Common myeloid progenitor, CD34-positive (primary cell): ENCODE results near the gene GPR146.

Source experiments
- CTCF ChIA-PET: fragments of 350-600 bp; sonication (Branson Sonifier 250); formaldehyde crosslinking; loops from one replicate; lab custom pipeline; 2021; ENCODE audit warnings: antibody characterized with exemption; lab: Charles Lee
- POLR2A ChIA-PET: fragments of 350-600 bp; sonication (Branson Sonifier 250); formaldehyde crosslinking; loops from one replicate; lab custom pipeline; 2021; ENCODE audit warnings: antibody characterized with exemption; lab: Charles Lee
- DNase-seq, 3 donors: peaks; one replicate each; pipeline versions ENCODE4 v3.0.0 to v3.0.0-alpha.2; 2013
- H3K27ac ChIP-seq, 2 experiments: 1 replicate in 1 of 2; 2 replicates in 1 of 2; pipeline ENCODE4 v1.7.0; 2013; ENCODE audit warnings: inconsistent platforms in 2 of 2, low read length in 2 of 2, mild to moderate bottlenecking in 2 of 2, low read depth in 1 of 2, moderate library complexity in 1 of 2; ENCODE audit not compliant: severe bottlenecking in 2 of 2, insufficient read depth in 1 of 2, poor library complexity in 1 of 2
- H3K27me3 ChIP-seq, 5 experiments: replicated peaks in 2 of 5; 1 replicate in 3 of 5; 2 replicates in 2 of 5; pipeline versions ENCODE4 v1.6.1 to v1.7.0; 2013; ENCODE audit warnings: low read length in 4 of 5, mild to moderate bottlenecking in 2 of 5, moderate library complexity in 2 of 5, inconsistent platforms in 1 of 5; ENCODE audit not compliant: insufficient read depth in 5 of 5, control insufficient read depth in 4 of 5
- H3K36me3 ChIP-seq, 4 experiments: 1 replicate in 2 of 4; 2 replicates in 2 of 4; pipeline versions ENCODE4 v1.6.1 to v1.7.0; 2013; ENCODE audit warnings: low read length in 3 of 4, control low read depth in 1 of 4, mild to moderate bottlenecking in 1 of 4; ENCODE audit not compliant: control insufficient read depth in 4 of 4, insufficient read depth in 4 of 4
- H3K4me1 ChIP-seq, 4 experiments: 1 replicate in 3 of 4; 2 replicates in 1 of 4; pipeline versions ENCODE4 v1.6.1 to v1.7.1; 2013; ENCODE audit warnings: low read length in 3 of 4, mild to moderate bottlenecking in 3 of 4, control low read depth in 1 of 4, inconsistent platforms in 1 of 4, moderate library complexity in 1 of 4; ENCODE audit not compliant: control insufficient read depth in 4 of 4, insufficient read depth in 4 of 4; ENCODE audit errors: control extremely low read depth in 1 of 4
- H3K4me3 ChIP-seq, 7 experiments: 1 replicate in 4 of 7; 2 replicates in 3 of 7; pipeline versions ENCODE4 v1.5.1 to v1.7.0; 2013; ENCODE audit warnings: mild to moderate bottlenecking in 7 of 7, low read length in 6 of 7, moderate library complexity in 6 of 7, inconsistent platforms in 2 of 7, low read depth in 2 of 7, control low read depth in 1 of 7; ENCODE audit not compliant: insufficient read depth in 4 of 7, control insufficient read depth in 1 of 7; ENCODE audit errors: extremely low read depth in 1 of 7
- H3K9me3 ChIP-seq, 5 experiments: 1 replicate in 4 of 5; 2 replicates in 1 of 5; pipeline versions ENCODE4 v1.6.1 to v1.7.1; 2013; ENCODE audit warnings: low read length in 4 of 5, mild to moderate bottlenecking in 2 of 5, inconsistent platforms in 1 of 5, low read depth in 1 of 5, moderate library complexity in 1 of 5; ENCODE audit not compliant: control insufficient read depth in 4 of 5, insufficient read depth in 2 of 5; ENCODE audit errors: control extremely low read depth in 1 of 5
- WGBS: methylation state at CpG from one replicate; pipeline ENCODE4 v1.1.5; 2013; ENCODE audit not compliant: insufficient coverage; 5-methylcytosine and 5-hydroxymethylcytosine counted together

GPR146 gene

DNA sequence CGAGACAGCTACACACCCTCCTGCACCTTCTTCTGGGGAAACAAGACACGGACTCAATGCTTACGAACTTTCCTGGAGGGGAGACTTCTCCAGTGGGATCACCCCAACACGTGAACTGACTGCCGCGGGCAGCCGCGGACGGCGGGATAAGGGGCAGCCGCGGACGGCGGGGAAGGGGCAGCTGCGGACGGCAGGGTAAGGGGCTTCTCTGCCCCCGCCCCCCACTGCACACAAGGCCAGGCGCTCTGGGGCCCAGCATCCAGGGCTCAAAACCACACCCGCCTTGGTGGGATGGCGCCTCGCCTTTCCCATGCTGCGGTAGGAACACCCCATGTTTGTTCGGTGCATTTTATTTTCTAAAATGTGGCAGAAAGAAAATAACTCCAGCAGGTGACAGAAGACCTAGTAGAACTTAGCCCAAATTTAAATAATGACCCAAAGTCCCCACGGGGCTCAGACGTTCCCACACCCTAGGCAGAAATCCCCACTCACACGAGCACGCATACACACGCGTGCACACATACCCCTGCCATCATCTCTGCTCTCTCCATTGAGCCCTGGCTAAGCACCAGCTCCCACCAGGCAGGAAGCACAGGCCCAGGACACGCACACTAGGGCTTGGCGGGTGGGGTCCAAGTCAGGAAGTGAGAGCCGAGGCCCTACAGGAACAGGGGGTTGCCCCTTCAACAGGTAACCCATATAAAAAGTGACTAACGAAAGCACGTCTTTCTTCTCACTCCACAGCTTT is 26.6 kb upstream of the GPR146 start:
- POLR2A ChIA-PET: no interaction called here
- Histone ChIP-seq H3K27ac (no peak overlapping the region), H3K4me1 (peaks cover 0 to 18% (median 11%) of the 10 kb centered on the region in 4 experiments), H3K9me3 (peaks cover 0 to 18% (median 12%) of the 10 kb centered on the region in 5 experiments), H3K27me3 (no peaks in the 10 kb centered on the region), H3K4me3 (no peak overlapping the region), H3K36me3 (peaks cover 0 to 28% (median 11%) of the 10 kb centered on the region in 4 experiments)
- CTCF ChIA-PET: interaction anchor here (0.9 kb wide), 1 partner anchor 48 kb away, joined by 6 read pairs; no protein-coding TSS in a partner anchor
- 98% methylated on average over 25 of the region's 34 CpGs for WGBS
- DNase-seq: no peak

DNA sequence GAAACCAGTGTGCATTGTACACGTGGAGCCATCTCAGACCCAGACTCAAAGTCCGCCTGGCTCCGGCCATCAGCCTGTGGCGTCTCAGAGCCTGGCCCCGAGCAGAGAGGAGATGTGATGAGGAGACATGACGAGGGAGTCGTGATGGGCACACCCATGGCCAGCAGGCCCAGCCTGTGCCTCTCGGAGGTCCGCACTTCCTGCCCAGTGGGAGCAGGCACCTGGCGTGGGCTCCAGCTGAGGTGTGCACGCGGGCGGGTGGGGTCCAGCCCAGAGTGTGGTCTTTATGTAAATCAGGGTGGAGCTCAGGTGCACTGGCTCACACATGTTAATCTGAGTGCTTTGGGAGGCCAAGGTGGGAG is 26.0 kb upstream of the GPR146 start:
- Histone ChIP-seq H3K4me1 (peaks cover 0 to 13% (median 8%) of the 10 kb centered on the region in 4 experiments), H3K27me3 (no peaks in the 10 kb centered on the region), H3K27ac (no peak overlapping the region), H3K4me3 (no peak overlapping the region), H3K9me3 (peaks cover 0 to 18% (median 12%) of the 10 kb centered on the region in 5 experiments), H3K36me3 (peaks cover 0 to 31% (median 11%) of the 10 kb centered on the region in 4 experiments)
- 90% methylated on average over 13 of the region's 13 CpGs for WGBS
- DNase-seq: no peak
- CTCF ChIA-PET: interaction anchor here (0.9 to 2.0 kb wide), 4 partner anchors 11 to 47 kb away, joined by 3 to 11 read pairs (median 4); no protein-coding TSS in a partner anchor
- POLR2A ChIA-PET: no interaction called here

DNA sequence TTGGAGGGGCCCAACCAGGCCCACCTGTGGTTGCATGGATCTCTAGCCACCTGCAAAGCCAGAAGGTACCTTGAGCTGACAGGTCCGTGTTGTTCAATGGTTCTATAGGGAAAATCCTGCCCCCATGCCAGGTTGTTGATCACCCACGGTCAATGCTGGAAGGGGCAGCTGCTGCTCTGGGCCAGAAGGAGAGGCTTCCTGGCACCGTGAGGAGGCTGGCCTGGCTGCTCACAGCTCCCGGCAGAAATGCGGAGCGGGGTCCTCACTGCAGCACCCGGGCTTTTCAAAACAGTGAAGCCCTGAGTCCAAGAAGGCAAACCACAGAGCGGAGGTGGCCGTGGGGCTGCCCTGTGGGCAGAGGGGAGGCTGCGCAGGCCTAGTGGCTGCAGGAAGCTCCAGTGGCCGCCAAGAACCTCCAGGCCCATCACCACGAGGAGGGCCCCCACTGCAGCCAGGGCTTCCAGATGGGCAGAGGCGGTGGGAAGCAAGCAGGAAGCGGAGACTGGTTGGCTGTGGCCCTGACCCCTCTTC is 25.0 kb upstream of the GPR146 start:
- ChIA-PET POLR2A (no interaction called here), CTCF (interaction anchor here (1.0 to 2.0 kb wide), 5 partner anchors 10 to 45 kb away, joined by 3 to 11 read pairs (median 4); no protein-coding TSS in a partner anchor)
- 92% methylated on average over 12 of the region's 14 CpGs for whole genome bisulfite sequencing
- Histone ChIP-seq H3K36me3 (peaks cover 0 to 31% (median 11%) of the 10 kb centered on the region in 4 experiments), H3K4me3 (no peak overlapping the region), H3K27ac (no peak overlapping the region), H3K27me3 (no peaks in the 10 kb centered on the region), H3K4me1 (peaks cover 0 to 15% (median 10%) of the 10 kb centered on the region in 4 experiments), H3K9me3 (peaks cover 0 to 18% (median 12%) of the 10 kb centered on the region in 5 experiments)
- no peak for DNase-seq

DNA sequence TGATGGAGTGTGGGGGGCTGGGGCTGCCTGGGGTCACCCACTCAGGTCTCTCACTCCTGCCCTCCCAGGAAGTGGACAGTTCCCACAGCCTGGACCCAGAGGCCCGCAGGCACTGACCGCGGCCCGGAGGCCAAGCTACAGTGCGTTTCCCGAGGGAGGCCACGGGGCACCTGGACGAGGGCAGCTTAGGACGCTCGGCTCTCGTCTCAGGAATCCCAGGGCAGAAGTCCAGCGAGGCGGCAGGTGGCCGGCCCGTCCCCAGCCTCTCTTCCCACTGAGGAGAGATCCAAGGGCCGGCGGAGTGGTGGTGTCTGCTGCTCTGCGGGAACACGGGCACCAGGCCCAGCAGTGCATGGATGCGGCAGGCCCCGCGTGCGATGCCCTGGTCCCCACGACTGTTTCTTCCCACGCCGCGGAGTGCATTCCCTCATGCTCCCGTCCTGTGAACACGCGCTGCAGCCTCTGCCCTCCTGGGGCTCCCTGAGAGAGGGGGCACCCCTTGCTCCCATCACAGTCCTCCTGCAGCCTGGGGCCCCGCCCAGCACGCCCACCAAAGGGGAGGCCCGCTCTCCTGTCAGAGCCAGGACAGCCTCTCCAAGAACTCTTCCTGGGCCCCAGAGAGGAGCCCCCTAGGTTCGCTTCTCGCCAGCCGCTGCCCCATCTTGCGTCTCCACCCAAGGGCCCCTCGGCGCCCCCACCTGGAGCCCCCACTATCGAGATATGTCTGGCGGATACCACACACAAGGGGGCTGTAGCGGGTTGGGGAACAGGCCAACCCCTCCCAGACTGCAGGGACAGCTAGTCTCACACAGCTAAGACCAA is 24.3 kb upstream of the GPR146 start:
- Histone ChIP-seq H3K9me3 (peaks cover 0 to 18% (median 12%) of the 10 kb centered on the region in 5 experiments), H3K27me3 (no peaks in the 10 kb centered on the region), H3K27ac (no peak overlapping the region), H3K36me3 (peaks cover 0 to 32% (median 12%) of the 10 kb centered on the region in 4 experiments), H3K4me3 (no peak overlapping the region), H3K4me1 (peaks cover 0 to 20% (median 11%) of the 10 kb centered on the region in 4 experiments)
- DNase-seq: no peak
- ChIA-PET CTCF (interaction anchor here (1.2 to 3.0 kb wide), 4 partner anchors 27 to 45 kb away, joined by 4 to 12 read pairs (median 9); no protein-coding TSS in a partner anchor), POLR2A (no interaction called here)
- 96% methylated on average over 40 of the region's 42 CpGs for WGBS

DNA sequence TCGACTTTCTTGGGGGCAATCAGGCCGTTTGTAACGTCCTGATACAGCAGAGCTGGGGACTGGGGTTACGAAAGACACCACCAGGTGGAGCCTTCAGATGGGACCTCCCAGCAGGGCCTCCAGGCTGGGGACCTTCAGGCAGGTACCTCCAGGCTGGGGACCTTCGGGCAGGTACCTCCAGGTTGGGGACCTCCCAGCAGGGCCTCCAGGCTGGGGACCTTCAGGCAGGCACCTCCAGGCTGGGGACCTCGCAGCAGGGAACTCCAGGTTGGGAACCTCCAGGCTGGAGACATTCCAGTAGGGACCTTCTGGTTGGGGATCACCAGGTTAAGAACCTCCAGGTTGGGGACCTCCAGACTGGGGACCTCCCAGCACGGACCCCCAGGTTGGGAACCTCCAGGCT is 23.5 kb upstream of the GPR146 start:
- H3K27me3 ChIP-seq: no peaks in the 10 kb centered on the region
- 88% methylated on average over 7 of the region's 7 CpGs for WGBS
- CTCF ChIA-PET: interaction anchor here (0.8 to 3.0 kb wide), 4 partner anchors 26 to 45 kb away, joined by 3 to 12 read pairs (median 4); no protein-coding TSS in a partner anchor
- peaks cover 0 to 40% (median 15%) of the 10 kb centered on the region in 4 experiments for H3K36me3 ChIP-seq
- H3K4me3 ChIP-seq: no peak overlapping the region
- H3K4me1 ChIP-seq: peaks cover 0 to 26% (median 6%) of the 10 kb centered on the region in 4 experiments
- H3K27ac ChIP-seq: no peak overlapping the region
- POLR2A ChIA-PET: no interaction called here
- DNase-seq: no peak
- H3K9me3 ChIP-seq: peaks cover 0 to 18% (median 12%) of the 10 kb centered on the region in 5 experiments

DNA sequence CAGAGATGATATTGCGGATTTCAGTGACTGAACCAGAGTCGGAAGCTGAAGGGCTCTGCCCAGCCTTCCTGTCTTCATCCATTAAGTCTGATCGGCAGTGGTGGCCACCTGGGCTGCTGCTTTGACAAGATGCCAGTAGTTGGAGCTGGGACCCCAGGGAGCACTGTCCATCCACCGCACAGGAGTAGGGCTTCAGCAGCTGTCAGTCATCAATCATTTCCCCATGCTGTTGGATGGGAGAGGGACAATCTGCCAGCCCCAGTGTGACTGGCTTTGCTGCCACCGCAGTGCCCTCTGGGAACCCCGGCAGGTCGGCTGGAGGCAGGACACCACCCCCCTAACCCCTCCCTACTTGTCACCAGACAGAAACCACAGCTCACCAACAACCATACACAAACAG is 23.0 kb upstream of the GPR146 start:
- Histone ChIP-seq H3K27me3 (no peaks in the 10 kb centered on the region), H3K27ac (no peak overlapping the region), H3K4me3 (no peak overlapping the region), H3K9me3 (peaks cover 0 to 18% (median 12%) of the 10 kb centered on the region in 5 experiments), H3K4me1 (peaks cover 0 to 30% (median 7%) of the 10 kb centered on the region in 4 experiments), H3K36me3 (peaks cover 0 to 44% (median 16%) of the 10 kb centered on the region in 4 experiments)
- ChIA-PET CTCF (interaction anchor here (0.8 to 3.0 kb wide), 5 partner anchors 23 to 44 kb away, joined by 3 to 12 read pairs (median 4); partner anchors contain the start of gene GPR146), POLR2A (no interaction called here)
- WGBS: 97% methylated on average over 4 of the region's 7 CpGs
- DNase-seq: no peak
